GM10847 (cell line): Measurements from ENCODE around the gene SLX9.

ENCODE experiments used
- POLR2A ChIP-seq: IDR thresholded peaks from 2 replicates; pipeline ENCODE4 v1.6.1; 2011; ENCODE audit not compliant: insufficient read length; ENCODE audit errors: extremely low read depth

Gene SLX9

GRCh38 chr21:44996983-44997936 is 57.4 kb downstream of the SLX9 start:
- TF ChIP-seq POLR2A: no peak

- TF ChIP-seq POLR2A: no peak
Observed at GRCh38 chr21:44998086-44998620, 58.3 kb downstream of the SLX9 start.

DNA sequence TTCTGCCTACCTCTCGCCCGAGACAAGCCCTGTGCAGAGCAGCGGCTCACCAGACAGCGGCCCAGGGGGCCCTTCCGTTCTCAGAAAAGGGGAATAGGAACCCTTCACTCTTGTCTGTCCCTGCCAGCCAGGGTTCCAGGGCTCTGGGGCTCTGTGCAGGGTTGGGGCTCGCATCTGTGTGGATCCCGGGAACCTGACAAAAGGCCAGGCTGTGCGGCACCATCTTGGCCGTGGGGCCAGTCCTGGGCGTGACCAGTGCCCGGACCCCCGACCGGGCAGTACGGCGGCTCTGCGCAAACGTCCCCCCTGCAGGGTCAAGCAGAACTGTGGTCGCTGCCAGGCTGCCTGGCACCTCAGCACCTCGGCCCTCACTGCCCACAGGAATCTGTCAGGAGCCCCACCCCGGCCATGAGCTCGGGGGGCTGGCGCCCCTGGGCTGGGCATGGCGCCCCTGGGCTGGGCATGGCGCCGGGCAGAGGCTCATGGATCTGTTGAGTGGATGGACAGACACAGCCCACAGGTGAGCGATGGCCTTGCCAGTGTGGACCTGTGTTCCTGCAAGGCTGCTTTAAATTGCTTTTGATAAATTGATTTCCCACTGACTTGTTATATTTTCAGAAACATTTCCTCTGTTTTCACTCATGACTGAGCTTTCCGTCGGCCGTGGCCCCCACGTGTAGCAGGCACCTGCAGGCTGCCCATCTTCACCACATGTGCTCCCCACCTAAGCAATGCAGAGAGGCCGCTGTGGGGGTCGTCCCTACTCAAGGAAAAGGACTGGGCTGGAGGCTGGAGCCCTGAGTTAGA is 59.0 kb downstream of the SLX9 start:
- TF ChIP-seq POLR2A: no peak

DNA sequence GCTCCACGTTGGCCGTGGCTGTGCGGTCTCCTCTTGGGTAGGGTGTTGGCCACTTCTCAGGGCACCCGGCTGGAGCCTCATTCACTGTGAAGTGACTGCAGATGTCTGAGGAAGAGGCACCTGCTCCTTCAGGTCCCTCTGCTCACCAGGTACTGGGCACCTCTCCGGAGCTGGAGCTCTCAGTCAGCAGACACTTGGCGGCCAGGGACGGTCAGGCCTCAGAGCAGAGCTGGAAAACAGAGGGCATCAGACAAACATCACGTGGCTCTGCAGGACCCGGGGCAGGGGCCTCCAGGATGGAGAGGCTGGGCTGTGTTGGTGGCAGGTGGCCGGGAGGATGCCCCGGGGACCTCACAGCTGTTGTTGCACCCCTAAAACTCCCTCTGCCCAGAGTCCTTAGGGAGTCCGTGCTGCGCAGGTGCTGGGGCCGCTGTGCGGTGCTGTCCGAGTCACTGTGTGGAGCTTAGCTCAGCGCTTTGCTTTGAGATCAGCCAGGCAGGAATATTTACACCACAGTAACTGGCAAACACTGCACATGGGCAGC is 59.7 kb downstream of the SLX9 start:
- no peak for TF ChIP-seq POLR2A

- no peak for TF ChIP-seq POLR2A
Observed at GRCh38 chr21:44999972-45000636, 60.3 kb downstream of the SLX9 start.

GRCh38 chr21:45000637-45001133 is 60.9 kb downstream of the SLX9 start:
- TF ChIP-seq POLR2A: no peak

GRCh38 chr21:45001134-45002095 is 61.6 kb downstream of the SLX9 start:
- TF ChIP-seq POLR2A: no peak

DNA sequence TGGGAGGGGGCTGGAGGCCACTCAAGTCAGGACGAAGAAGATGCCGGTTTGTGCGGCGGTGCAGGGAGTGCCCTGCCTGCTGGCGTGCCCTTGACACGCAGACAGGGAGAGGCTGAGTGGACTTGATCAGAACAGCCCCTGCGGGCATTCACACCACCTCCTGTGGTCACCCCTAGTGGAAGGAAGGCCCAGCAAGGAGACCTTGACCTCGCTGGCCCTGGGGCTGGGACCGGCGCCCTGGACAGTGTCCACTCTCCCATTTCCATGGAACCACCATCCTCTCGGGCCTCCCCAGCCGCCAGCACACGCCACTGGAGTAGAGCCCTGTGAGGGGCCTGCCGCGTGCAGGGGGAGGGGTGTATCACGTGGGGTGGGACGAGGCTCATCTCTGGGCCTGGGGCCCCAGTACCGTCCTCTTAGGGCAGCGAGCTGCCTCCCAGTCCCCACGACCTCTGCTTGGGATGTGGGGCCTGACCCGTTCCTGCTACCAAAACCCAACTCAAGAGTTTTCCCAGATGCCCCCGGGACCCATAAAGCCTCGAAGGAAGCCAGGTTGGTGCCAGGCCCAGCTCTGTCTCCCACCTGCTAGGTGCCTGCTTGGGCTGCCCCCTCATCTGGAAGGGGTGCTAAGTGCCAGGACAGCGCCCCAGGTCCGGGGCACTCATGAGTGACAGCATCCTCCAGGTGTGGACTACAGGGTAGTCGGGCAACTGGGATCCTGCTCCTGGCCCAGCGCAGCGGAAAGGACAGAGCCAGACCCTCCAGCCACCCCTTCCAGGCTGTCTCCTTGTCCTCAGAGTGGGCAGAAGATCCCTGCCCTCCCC is 62.8 kb downstream of the SLX9 start:
- no peak for TF ChIP-seq POLR2A

GRCh38 chr21:45003331-45004058 is 63.7 kb downstream of the SLX9 start:
- TF ChIP-seq POLR2A: no peak

- no peak for TF ChIP-seq POLR2A
Observed at GRCh38 chr21:45004059-45004422, 64.2 kb downstream of the SLX9 start.

- no peak for TF ChIP-seq POLR2A
Observed at GRCh38 chr21:45004481-45005247, 64.8 kb downstream of the SLX9 start.
